ENCODE data around the gene CEP41.

The CEP41 gene

DNA sequence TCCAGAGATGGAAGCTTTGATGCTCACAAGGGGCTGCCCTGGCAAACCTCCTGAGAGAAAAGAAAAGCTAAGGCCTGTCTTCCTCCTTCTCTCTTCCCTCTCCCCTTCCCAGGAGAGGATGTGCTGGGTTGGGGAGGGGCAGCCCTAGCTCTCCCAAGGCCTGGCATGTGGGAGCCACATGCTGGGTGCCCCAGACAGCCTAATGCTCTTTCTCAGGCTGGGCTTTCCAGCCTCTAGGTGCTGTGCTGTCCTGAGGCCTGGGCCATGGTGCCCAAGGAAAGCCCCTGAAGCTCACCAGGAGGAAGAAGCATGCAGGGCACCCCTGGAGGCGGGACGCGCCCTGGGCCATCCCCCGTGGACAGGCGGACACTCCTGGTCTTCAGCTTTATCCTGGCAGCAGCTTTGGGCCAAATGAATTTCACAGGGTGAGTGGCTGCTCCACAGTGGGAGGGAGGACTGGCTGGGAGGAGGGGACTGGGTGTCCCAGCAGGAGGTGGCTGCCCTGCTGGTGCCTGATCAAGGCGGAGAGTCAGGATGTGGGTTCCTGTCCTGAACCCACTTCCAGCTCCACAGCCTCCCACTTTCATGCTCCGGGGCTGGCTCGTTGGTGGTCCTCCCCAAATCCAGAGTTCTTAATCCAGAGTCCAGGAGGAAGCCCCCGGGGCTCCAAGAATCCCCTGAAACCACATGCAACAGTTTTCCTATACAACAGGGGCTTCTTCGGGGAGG, 94.5 kb downstream of the CEP41 start:
- DNase-seq: no peak

DNA sequence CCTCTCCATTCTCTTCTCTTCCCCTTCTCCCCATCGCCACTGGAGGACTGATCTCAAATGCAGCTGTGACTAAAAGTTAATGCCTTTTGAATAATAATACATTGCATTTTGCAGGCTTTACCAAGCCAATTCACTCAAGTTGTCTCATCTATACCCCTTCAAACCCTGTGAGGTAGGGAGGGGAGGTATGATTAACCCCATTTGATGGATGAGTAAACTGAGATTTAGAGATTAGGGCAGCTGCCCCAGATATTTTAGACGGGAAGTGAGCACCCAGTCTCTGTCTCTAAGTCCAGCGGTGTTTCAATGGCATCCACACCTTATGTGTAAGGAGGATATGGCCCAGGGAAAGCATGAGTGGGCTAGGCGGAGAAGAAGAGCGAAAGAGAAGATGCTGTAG, 95.1 kb downstream of the CEP41 start:
- DNase-seq: no peak

DNA sequence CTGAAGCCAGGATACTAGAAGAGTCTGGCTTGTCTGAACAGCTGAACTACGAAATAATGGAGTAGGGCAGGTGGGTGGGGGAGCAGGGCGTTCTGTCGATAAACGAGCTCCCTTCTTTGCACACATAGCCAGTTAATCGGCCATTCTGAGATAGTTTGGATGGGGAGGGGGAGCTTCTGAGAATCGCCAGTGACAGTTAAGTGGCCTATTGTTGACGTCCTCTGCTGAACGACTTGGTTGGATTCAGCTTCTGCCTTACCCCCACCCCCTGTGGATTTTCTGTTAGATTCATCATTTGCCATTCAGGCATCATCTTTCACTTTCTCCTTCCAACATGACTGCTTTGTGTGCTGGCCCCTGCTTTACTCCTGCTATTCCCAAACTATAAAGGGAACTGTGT, 95.7 kb downstream of the CEP41 start:
- DNase-seq: no peak

DNA sequence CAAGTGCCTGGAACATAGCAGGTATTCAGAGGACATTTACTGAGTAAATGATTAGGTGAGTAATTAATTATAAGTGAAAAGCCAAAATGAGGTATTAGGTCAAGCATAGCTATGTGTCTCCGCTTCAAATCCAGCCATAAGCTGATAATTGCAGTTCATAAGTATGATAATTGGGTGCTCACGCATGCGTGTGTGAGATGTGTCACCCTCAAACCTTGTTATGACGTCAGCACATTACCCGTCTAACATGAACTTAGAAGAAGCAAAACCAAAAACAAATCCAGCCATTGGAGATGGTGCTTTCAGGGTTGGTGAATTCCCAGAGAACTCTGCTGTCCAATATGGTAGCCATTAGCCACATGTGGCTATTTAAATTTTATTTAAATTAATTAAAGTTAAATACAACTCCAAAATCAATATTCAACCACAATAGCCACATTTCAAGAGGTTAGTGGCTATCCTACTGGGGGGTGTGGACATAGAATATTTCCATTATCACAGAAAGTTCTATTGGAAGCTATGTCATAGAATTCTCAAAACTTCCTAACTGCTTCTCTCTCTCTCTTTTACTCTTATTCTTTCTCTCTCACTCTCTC, 96.4 kb downstream of the CEP41 start, which contains the start of gene CPA5:
Gene CPA5, plus strand, starts transcription at position 546 of the 596 bp plus-strand sequence. CDS start 1,670 bp downstream, outside the sequence.
- no peak for DNase-seq

All from activated CD8-positive, alpha-beta memory T cell treated with anti-CD3 and anti-CD28 coated beads, Interleukin-2, amount 50 U/mL, for 48 hours (primary cell).